H1 (cell line): ENCODE measurements around the gene MSI1. TPM values are rescaled to one million over a fixed set of nuclear protein-coding genes. Genes with fewer than 3 reads are reported as not detected.

ENCODE experiments used
- CTCF ChIA-PET: fragments of 300-600 bp; sonication (Branson Sonifier 250); formaldehyde crosslinking; loops from one replicate; lab custom pipeline; 2021; ENCODE audit not compliant: partially characterized antibody; lab: Charles Lee
- POLR2A ChIA-PET: fragments of 300-600 bp; sonication (Branson Sonifier 250); formaldehyde crosslinking; loops from one replicate; lab custom pipeline; 2021; ENCODE audit warnings: inconsistent platforms; ENCODE audit not compliant: partially characterized antibody; lab: Charles Lee
- DNase-seq, 2 experiments: peaks; one replicate each; pipeline versions ENCODE4 v3.0.0 to v3.0.0-alpha.2; 2010 to 2022; ENCODE audit warnings: low spot score in 2 of 2, low read depth in 1 of 2, mixed read lengths in 1 of 2
- FAIRE-seq: peaks from 2 replicates; lab custom pipeline; 2011; peaks lifted over from hg19 to GRCh38; lab: Jason Lieb, UNC
- H2AFZ ChIP-seq: 2 replicates; pipeline ENCODE4 v1.8.1; 2012; ENCODE audit warnings: low read length, inconsistent platforms
- H2AK5ac ChIP-seq: 2 replicates; pipeline ENCODE4 v1.6.1; 2013; ENCODE audit warnings: low read depth, low read length
- H2BK120ac ChIP-seq: replicated peaks from 2 replicates; pipeline ENCODE3; 2013; ENCODE audit warnings: low read depth, low read length, inconsistent platforms
- H2BK12ac ChIP-seq: 2 replicates; pipeline ENCODE4 v1.6.1; 2013; ENCODE audit warnings: low read depth, low read length
- H2BK15ac ChIP-seq: 2 replicates; pipeline ENCODE4 v1.6.1; 2013; ENCODE audit warnings: low read length
- H2BK20ac ChIP-seq: 2 replicates; pipeline ENCODE4 v1.6.1; 2013; ENCODE audit warnings: low read length
- H2BK5ac ChIP-seq: 2 replicates; pipeline ENCODE4 v1.6.1; 2013; ENCODE audit warnings: low read depth, low read length
- H3K14ac ChIP-seq: 2 replicates; pipeline ENCODE4 v1.6.1; 2013; ENCODE audit warnings: inconsistent platforms; ENCODE audit not compliant: insufficient read length
- H3K18ac ChIP-seq: 2 replicates; pipeline ENCODE4 v1.6.1; 2013; ENCODE audit warnings: low read length; ENCODE audit errors: extremely low read depth
- H3K23ac ChIP-seq: 2 replicates; pipeline ENCODE4 v1.6.1; 2013; ENCODE audit warnings: inconsistent platforms; ENCODE audit not compliant: insufficient read length
- H3K23me2 ChIP-seq: 2 replicates; pipeline ENCODE4 v1.6.1; 2013; ENCODE audit warnings: low read depth, low read length
- H3K27ac ChIP-seq: 2 replicates; pipeline ENCODE4 v1.6.1; 2011; ENCODE audit warnings: low read depth, low read length, inconsistent platforms
- H3K27me3 ChIP-seq, 4 experiments: replicated peaks in 1 of 4; 1 replicate in 1 of 4; 2 replicates in 3 of 4; pipeline versions ENCODE4 v1.6.1 to v1.8.1; 2011 to 2013; ENCODE audit warnings: low read length in 3 of 4, mild to moderate bottlenecking in 3 of 4, inconsistent platforms in 2 of 4, mixed read lengths in 2 of 4, moderate library complexity in 1 of 4; ENCODE audit not compliant: control insufficient read depth in 3 of 4, insufficient read depth in 3 of 4; ENCODE audit errors: extremely low read depth in 1 of 4
- H3K36me3 ChIP-seq, 4 experiments: 2 replicates each; pipeline versions ENCODE4 v1.6.1 to v1.8.1; 2011 to 2013; ENCODE audit warnings: mild to moderate bottlenecking in 4 of 4, low read length in 3 of 4, moderate library complexity in 2 of 4, control low read depth in 1 of 4, inconsistent platforms in 1 of 4; ENCODE audit not compliant: insufficient read depth in 4 of 4, control insufficient read depth in 2 of 4
- H3K4ac ChIP-seq: replicated peaks from 2 replicates; pipeline ENCODE3; 2013; ENCODE audit warnings: low read length, low read depth, mixed read lengths, inconsistent platforms; ENCODE audit not compliant: insufficient read length
- H3K4me1 ChIP-seq, 4 experiments: replicated peaks in 1 of 4; 1 replicate in 1 of 4; 2 replicates in 3 of 4; pipeline versions ENCODE4 v1.6.1 to v1.8.1; 2011 to 2013; ENCODE audit warnings: low read length in 3 of 4, inconsistent platforms in 2 of 4, mixed read lengths in 1 of 4; ENCODE audit not compliant: insufficient read depth in 4 of 4, control insufficient read depth in 3 of 4
- H3K4me2 ChIP-seq, 2 experiments: 2 replicates each; pipeline versions ENCODE4 v1.6.1 to v1.8.1; 2011 to 2013; ENCODE audit warnings: low read depth in 2 of 2, low read length in 2 of 2, control low read depth in 1 of 2, inconsistent platforms in 1 of 2, mild to moderate bottlenecking in 1 of 2; ENCODE audit not compliant: insufficient read depth in 1 of 2
- H3K4me3 ChIP-seq, 4 experiments: fragments of 200-600, 300-600 bp in 1 of 4; sonication (generic), shearing (Covaris generic), sonication (Bioruptor Twin) in 1 of 4; 2 replicates each; pipeline versions ENCODE4 v1.5.1 to v1.8.1; 2011 to 2016; ENCODE audit warnings: low read length in 4 of 4, low read depth in 3 of 4, control low read depth in 2 of 4, inconsistent platforms in 2 of 4, mild to moderate bottlenecking in 2 of 4, mixed read lengths in 1 of 4, moderate library complexity in 1 of 4; ENCODE audit not compliant: insufficient read depth in 2 of 4; ENCODE audit errors: extremely low read depth in 1 of 4
- H3K56ac ChIP-seq: replicated peaks from 2 replicates; pipeline ENCODE3; 2013; ENCODE audit warnings: low read depth, mild to moderate bottlenecking, mixed read lengths, low read length, inconsistent platforms; ENCODE audit not compliant: insufficient read length
- H3K79me1 ChIP-seq: 2 replicates; pipeline ENCODE4 v1.6.1; 2013; ENCODE audit warnings: low read depth, low read length, control low read depth
- H3K79me2 ChIP-seq, 2 experiments: 2 replicates each; pipeline versions ENCODE4 v1.6.1 to v1.8.1; 2012 to 2013; ENCODE audit warnings: low read length in 2 of 2, mild to moderate bottlenecking in 2 of 2, inconsistent platforms in 1 of 2; ENCODE audit not compliant: insufficient read depth in 2 of 2, control insufficient read depth in 1 of 2
- H3K9ac ChIP-seq, 4 experiments: replicated peaks in 1 of 4; 1 replicate in 1 of 4; 2 replicates in 3 of 4; pipeline versions ENCODE4 v1.6.1 to v1.8.1; 2011 to 2013; ENCODE audit warnings: low read depth in 3 of 4, low read length in 3 of 4, control low read depth in 2 of 4, mild to moderate bottlenecking in 2 of 4, moderate library complexity in 2 of 4, inconsistent platforms in 1 of 4; ENCODE audit errors: extremely low read depth in 1 of 4
- H3K9me3 ChIP-seq, 2 experiments: 2 replicates each; pipeline versions ENCODE4 v1.6.1 to v1.8.1; 2012 to 2013; ENCODE audit warnings: mild to moderate bottlenecking in 2 of 2, moderate library complexity in 2 of 2, control low read depth in 1 of 2, inconsistent platforms in 1 of 2, low read depth in 1 of 2, low read length in 1 of 2, mixed read lengths in 1 of 2; ENCODE audit not compliant: insufficient read depth in 2 of 2
- H4K20me1 ChIP-seq, 2 experiments: replicated peaks in 1 of 2; 2 replicates each; pipeline versions ENCODE3 to v1.8.1; 2011 to 2013; ENCODE audit warnings: inconsistent platforms in 2 of 2, low read length in 2 of 2, mild to moderate bottlenecking in 1 of 2; ENCODE audit not compliant: insufficient read depth in 2 of 2, control insufficient read depth in 1 of 2
- H4K5ac ChIP-seq: 2 replicates; pipeline ENCODE4 v1.6.1; 2013; ENCODE audit warnings: low read length, low read depth, mixed read lengths, inconsistent platforms; ENCODE audit not compliant: insufficient read length
- H4K8ac ChIP-seq: 2 replicates; pipeline ENCODE4 v1.8.0; 2013; ENCODE audit warnings: mild to moderate bottlenecking, moderate library complexity, low read length, inconsistent platforms; ENCODE audit not compliant: insufficient read depth; ENCODE audit errors: extremely low read depth
- H4K91ac ChIP-seq: replicated peaks from 2 replicates; pipeline ENCODE3; 2013; ENCODE audit warnings: low read length, mixed read lengths, inconsistent platforms; ENCODE audit not compliant: insufficient read length
- CHD1 ChIP-seq: IDR thresholded peaks from 2 replicates; pipeline ENCODE4 v1.6.1; 2012; ENCODE audit warnings: low read depth, low read length, improper control_type of control experiment
- CTBP2 ChIP-seq: IDR thresholded peaks from 2 replicates; pipeline ENCODE4 v1.7.0; 2011; ENCODE audit warnings: borderline replicate concordance, mild to moderate bottlenecking, moderate library complexity, mixed read lengths, low read length; ENCODE audit not compliant: insufficient read depth, insufficient read length
- FOSL1 ChIP-seq: IDR thresholded peaks from 2 replicates; pipeline ENCODE4 v1.6.1; 2011; ENCODE audit warnings: mild to moderate bottlenecking, low read depth, low read length, moderate library complexity; ENCODE audit not compliant: insufficient read depth
- NANOG ChIP-seq: IDR thresholded peaks from 2 replicates; pipeline ENCODE4 v1.6.1; 2011; ENCODE audit warnings: low read length, low read depth, mild to moderate bottlenecking, inconsistent platforms; ENCODE audit not compliant: insufficient read depth, poor library complexity, severe bottlenecking
- RFX5 ChIP-seq: IDR thresholded peaks from 2 replicates; pipeline ENCODE4 v1.6.1; 2011; ENCODE audit warnings: low read depth, low read length, improper control_type of control experiment, borderline replicate concordance
- SIX5 ChIP-seq: IDR thresholded peaks from 2 replicates; pipeline ENCODE4 v1.6.1; 2011; ENCODE audit warnings: mild to moderate bottlenecking, low read depth, low read length
- SP2 ChIP-seq: IDR thresholded peaks from 2 replicates; pipeline ENCODE4 v1.6.1; 2012; ENCODE audit warnings: mild to moderate bottlenecking, low read length, inconsistent platforms
- YY1 ChIP-seq: IDR thresholded peaks from 2 replicates; pipeline ENCODE4 v1.6.1; 2011; ENCODE audit warnings: low read depth, mild to moderate bottlenecking, low read length
- WGBS, 2 experiments: shearing (Covaris generic) in 1 of 2; methylation state at CpG; one replicate each; pipeline versions ENCODE4 v1.1.6 to v1.1.7; 2013 to 2015; ENCODE audit warnings: low lambda C conversion rate in 2 of 2, mixed read lengths in 2 of 2, inconsistent platforms in 1 of 2, low coverage in 1 of 2, missing lambda C conversion rate in 1 of 2; ENCODE audit not compliant: insufficient replicate concordance in 2 of 2, insufficient coverage in 1 of 2, insufficient read length in 1 of 2; ENCODE audit errors: extremely low coverage in 1 of 2, missing lambda C conversion rate in 1 of 2; 5-methylcytosine and 5-hydroxymethylcytosine counted together
- polyA plus RNA-seq, 7 experiments: library from polyadenylated mRNA; depleted of rRNA in 3 of 7; stranded (reverse) in 5 of 7; unstranded in 2 of 7; fragments of >200 nt in 5 of 7; fragments of 200-250 nt in 2 of 7; gene quantifications; 1 replicate in 5 of 7; 2 replicates in 1 of 7; 4 replicates in 1 of 7; pipeline versions ENCODE4 v1.2.1 to v1.2.3, GENCODE V29; 2011 to 2013; ENCODE audit warnings: missing spikeins in 2 of 7, mixed read lengths in 2 of 7
- total RNA-seq: library from RNA; stranded (reverse); fragmentation: NEBNext Ultra II Directional; extraction: Animal tissue kit (Norgen Biotek cat#: 25700); gene quantifications from 2 replicates; pipeline ENCODE4 v1.2.1, GENCODE V29; 2021
- TF ChIP-seq, protein P1 (sequence below): IDR thresholded peaks from 2 replicates; pipeline ENCODE4 v1.6.1; 2011; ENCODE audit warnings: low read length, improper control_type of control experiment

MSI1 gene
- total and polyA plus RNA-seq, 2 of the 8 experiments (the other 6 are each of a cell fraction or from before 2014, with no cell fraction given): 13.5 to 51.9 TPM

- H3K23ac ChIP-seq: no peak overlapping the region
- H3K27ac ChIP-seq: no peak overlapping the region
- H2BK15ac ChIP-seq: no peak overlapping the region
- H2BK120ac ChIP-seq: no peak overlapping the region
- H2BK20ac ChIP-seq: no peak overlapping the region
- FAIRE-seq (no peak), DNase-seq (no peak)
- H3K36me3 ChIP-seq: peaks cover 9 to 50% (median 30%) of the 10 kb centered on the region in 4 experiments; a peak in 6 of 8 replicates
- TF ChIP-seq YY1 (no peak), SIX5 (no peak), NANOG (no peak), FOSL1 (no peak), RFX5 (no peak), SP2 (no peak), CHD1 (no peak), CTBP2 (no peak)
- TF ChIP-seq, protein P1, sequence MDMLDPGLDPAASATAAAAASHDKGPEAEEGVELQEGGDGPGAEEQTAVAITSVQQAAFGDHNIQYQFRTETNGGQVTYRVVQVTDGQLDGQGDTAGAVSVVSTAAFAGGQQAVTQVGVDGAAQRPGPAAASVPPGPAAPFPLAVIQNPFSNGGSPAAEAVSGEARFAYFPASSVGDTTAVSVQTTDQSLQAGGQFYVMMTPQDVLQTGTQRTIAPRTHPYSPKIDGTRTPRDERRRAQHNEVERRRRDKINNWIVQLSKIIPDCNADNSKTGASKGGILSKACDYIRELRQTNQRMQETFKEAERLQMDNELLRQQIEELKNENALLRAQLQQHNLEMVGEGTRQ: no peak
- CTCF ChIA-PET: interaction anchor here (0.7 to 8.5 kb wide), 8 partner anchors 11 to 117 kb away, joined by 3 to 66 read pairs (median 4); no protein-coding TSS in a partner anchor
- H3K4me1 ChIP-seq: peaks cover 0 to 9% (median 4%) of the 10 kb centered on the region in 4 experiments; a peak in 5 of 7 replicates
- peaks cover 0 to 4% of the 10 kb centered on the region in 2 experiments for H4K20me1 ChIP-seq
- no peak overlapping the region for H2AFZ ChIP-seq
- H4K8ac ChIP-seq: no peak overlapping the region
- POLR2A ChIA-PET: interaction anchor here (0.6 to 1.1 kb wide), 2 partner anchors 9 to 122 kb away, joined by 3 read pairs; no protein-coding TSS in a partner anchor
- H3K9ac ChIP-seq: no peak overlapping the region
- H3K79me2 ChIP-seq: no peaks in the 10 kb centered on the region
- no peak overlapping the region for H2AK5ac ChIP-seq
- H3K14ac ChIP-seq: no peak overlapping the region
- H3K27me3 ChIP-seq: no peaks in the 10 kb centered on the region
- H4K91ac ChIP-seq: no peak overlapping the region
- no peak overlapping the region for H3K4me3 ChIP-seq
- H3K4me2 ChIP-seq: no peak overlapping the region
- no peak overlapping the region for H2BK5ac ChIP-seq
- H3K23me2 ChIP-seq: no peaks in the 10 kb centered on the region
- no peak overlapping the region for H3K4ac ChIP-seq
- H2BK12ac ChIP-seq: no peak overlapping the region
- H3K9me3 ChIP-seq: no peaks in the 10 kb centered on the region
- H3K56ac ChIP-seq: no peak overlapping the region
- WGBS, 2 experiments: 100% methylated on average over 1 of the region's 15 CpGs; no CpG with 5 or more reads in 1 of the 2 experiments
- H3K79me1 ChIP-seq: no peaks in the 10 kb centered on the region
- no peak overlapping the region for H3K18ac ChIP-seq
- H4K5ac ChIP-seq: no peak overlapping the region
These were observed 22.9 kb downstream of the MSI1 start for GRCh38 chr12:120346031-120346430.
